OCI-LY1 (cell line): ENCODE measurements around the gene CFAP221.

Experiments
- H2AFZ ChIP-seq: fragments of 200-600 bp; sonication (generic), shearing (Covaris generic); 2 replicates; pipeline ENCODE4 v1.6.0; 2014; ENCODE audit warnings: antibody characterized with exemption, mild to moderate bottlenecking, low read length
- H3F3A ChIP-seq: fragments of 200-600 bp; sonication (generic), shearing (Covaris generic); 2 replicates; pipeline ENCODE4 v1.6.0; 2014; ENCODE audit warnings: mild to moderate bottlenecking, antibody characterized with exemption, low read length, moderate library complexity; ENCODE audit not compliant: insufficient read depth
- H3K27ac ChIP-seq: fragments of 200-600 bp; sonication (generic); 2 replicates; pipeline ENCODE4 v1.5.1; 2014; ENCODE audit warnings: low read length, mixed run types, mild to moderate bottlenecking, low read depth; ENCODE audit not compliant: poor library complexity, severe bottlenecking
- H3K27me3 ChIP-seq: fragments of 200-600 bp; sonication (generic); 2 replicates; pipeline ENCODE4 v1.6.0; 2014; ENCODE audit warnings: antibody characterized with exemption, mild to moderate bottlenecking, low read length, moderate library complexity; ENCODE audit not compliant: insufficient read depth
- H3K36me3 ChIP-seq: fragments of 200-600 bp; sonication (generic); 2 replicates; pipeline ENCODE4 v1.6.1; 2014; ENCODE audit warnings: mild to moderate bottlenecking, antibody characterized with exemption, low read length, moderate library complexity, mixed read lengths; ENCODE audit not compliant: insufficient read depth
- H3K4me1 ChIP-seq: fragments of 200-600 bp; sonication (generic); 2 replicates; pipeline ENCODE4 v1.5.1; 2014; ENCODE audit warnings: mild to moderate bottlenecking, low read length, moderate library complexity; ENCODE audit not compliant: insufficient read depth, severe bottlenecking
- H3K4me2 ChIP-seq: fragments of 200-600 bp; sonication (generic), shearing (Covaris generic); 2 replicates; pipeline ENCODE4 v1.6.1; 2014; ENCODE audit warnings: low read length
- H3K4me3 ChIP-seq: fragments of 200-600 bp; sonication (generic); 2 replicates; pipeline ENCODE4 v1.5.1; 2014; ENCODE audit warnings: low read length, low read depth, mild to moderate bottlenecking, mixed read lengths; ENCODE audit not compliant: poor library complexity, severe bottlenecking
- H3K79me2 ChIP-seq: fragments of 200-600 bp; shearing (Covaris generic); 2 replicates; pipeline ENCODE4 v1.6.1; 2016; ENCODE audit warnings: mixed run types, low read length, mixed read lengths; ENCODE audit not compliant: insufficient read depth
- H3K9ac ChIP-seq: fragments of 200-600 bp; sonication (generic), shearing (Covaris generic); 2 replicates; pipeline ENCODE4 v1.6.1; 2014; ENCODE audit warnings: mild to moderate bottlenecking, low read length, mixed read lengths
- H3K9me2 ChIP-seq: fragments of 200-600 bp; sonication (generic), shearing (Covaris generic); 2 replicates; pipeline ENCODE4 v1.6.1; 2014; ENCODE audit warnings: low read depth, mild to moderate bottlenecking, low read length, mixed read lengths
- H3K9me3 ChIP-seq: fragments of 200-600 bp; shearing (Covaris generic); 2 replicates; pipeline ENCODE4 v1.6.1; 2014; ENCODE audit warnings: low read length, mixed read lengths
- H4K20me1 ChIP-seq: fragments of 200-600 bp; sonication (generic), shearing (Covaris generic); 2 replicates; pipeline ENCODE4 v1.6.0; 2016; ENCODE audit warnings: mild to moderate bottlenecking, low read length; ENCODE audit not compliant: insufficient read depth
- CTCF ChIP-seq: fragments of 200-600 bp; sonication (generic), shearing (Covaris generic); IDR thresholded peaks from 2 replicates; pipeline ENCODE4 v1.5.1; 2017; ENCODE audit warnings: mild to moderate bottlenecking, antibody characterized with exemption, low read length, moderate library complexity, mixed read lengths
- EZH2 ChIP-seq: fragments of 200-600 bp; sonication (generic), shearing (Covaris generic); IDR thresholded peaks from 2 replicates; pipeline ENCODE4 v1.8.0; 2017; ENCODE audit warnings: borderline replicate concordance, mixed run types, mild to moderate bottlenecking, antibody characterized with exemption, low read length, moderate library complexity, mixed read lengths

Gene CFAP221

GRCh38 chr2:119679526-119679837, 135.2 kb downstream of the CFAP221 start:
- peak overlapping the region; percentile 96 for H3K9ac ChIP-seq

GRCh38 chr2:119679846-119680245, 135.6 kb downstream of the CFAP221 start:
- H3K4me3 ChIP-seq, result peak overlapping the region; percentile 96
- peak overlapping the region; percentile 96 for H3K9ac ChIP-seq
- H3K27ac ChIP-seq, result no peak overlapping the region

More at GRCh38 chr2:119679526-119679837, 135.2 kb downstream of the CFAP221 start:
- Histone ChIP-seq H3K36me3 (peaks cover 19% of the 10 kb centered on the region; the same call in 1 of the 2 replicates), H3K4me3 (peak overlapping the region; percentile 96), H3F3A (0 out of 2 replicates have a peak, but pooled peaks cover 5% of the 10 kb centered on the region), H3K9me3 (no peaks in the 10 kb centered on the region), H3K79me2 (peaks cover 10% of the 10 kb centered on the region), H3K4me2 (peak overlapping the region; percentile 97), H3K27ac (no peak overlapping the region), H4K20me1 (no peaks in the 10 kb centered on the region), H3K4me1 (peaks cover 19% of the 10 kb centered on the region), H3K9me2 (no peaks in the 10 kb centered on the region), H2AFZ (no peak overlapping the region), H3K27me3 (no peaks in the 10 kb centered on the region)
- TF ChIP-seq CTCF (no peak), EZH2 (no peak)

GRCh38 chr2:119680457-119681202, 136.4 kb downstream of the CFAP221 start:
- Histone ChIP-seq H2AFZ (no peak overlapping the region), H3K4me1 (peaks cover 19% of the 10 kb centered on the region), H3K27me3 (no peaks in the 10 kb centered on the region), H3K9ac (no peak overlapping the region), H3K9me3 (no peaks in the 10 kb centered on the region), H3K79me2 (peaks cover 10% of the 10 kb centered on the region), H3F3A (0 out of 2 replicates have a peak, but pooled peaks cover 5% of the 10 kb centered on the region), H3K4me2 (peak overlapping the region; percentile 97), H3K36me3 (peaks cover 19% of the 10 kb centered on the region; the same call in 1 of the 2 replicates), H3K4me3 (peak overlapping the region; percentile 96), H3K9me2 (no peaks in the 10 kb centered on the region), H3K27ac (no peak overlapping the region), H4K20me1 (no peaks in the 10 kb centered on the region)
- TF ChIP-seq CTCF, result no peak

More at GRCh38 chr2:119679846-119680245, 135.6 kb downstream of the CFAP221 start:
- Histone ChIP-seq H3K36me3 (peaks cover 19% of the 10 kb centered on the region; the same call in 1 of the 2 replicates), H3K79me2 (peaks cover 10% of the 10 kb centered on the region), H3K27me3 (no peaks in the 10 kb centered on the region), H3F3A (0 out of 2 replicates have a peak, but pooled peaks cover 5% of the 10 kb centered on the region), H3K4me2 (peak overlapping the region; percentile 97), H3K4me1 (peaks cover 19% of the 10 kb centered on the region), H2AFZ (no peak overlapping the region), H3K9me2 (no peaks in the 10 kb centered on the region), H4K20me1 (no peaks in the 10 kb centered on the region), H3K9me3 (no peaks in the 10 kb centered on the region)
- TF ChIP-seq EZH2, result no peak
- TF ChIP-seq CTCF, result no peak
